WTC11 (cell line): ENCODE measurements around the gene CCL17.

Experiments used
- ATF2 ChIP-seq: sonication (generic); formaldehyde crosslinking; IDR thresholded peaks from 2 replicates; pipeline ENCODE4 v1.8.1; 2022; ENCODE audit warnings: low read depth, missing genetic modification reagents, borderline replicate concordance
- ATF3 ChIP-seq: sonication (generic); formaldehyde crosslinking; conservative IDR thresholded peaks from 2 replicates; pipeline ENCODE4 v1.8.1; 2022; ENCODE audit warnings: mild to moderate bottlenecking, missing genetic modification reagents
- CREB1 ChIP-seq: sonication (generic); formaldehyde crosslinking; IDR thresholded peaks from 2 replicates; pipeline ENCODE4 v1.8.0; 2023; ENCODE audit warnings: mild to moderate bottlenecking, missing genetic modification reagents
- CREM ChIP-seq: sonication (generic); formaldehyde crosslinking; IDR thresholded peaks from 2 replicates; pipeline ENCODE4 v1.8.1; 2022; ENCODE audit warnings: mild to moderate bottlenecking, missing genetic modification reagents, moderate library complexity
- CTCF ChIP-seq: fragments of 200-600 bp; IDR thresholded peaks from 2 replicates; pipeline ENCODE4 v1.8.0; 2022; ENCODE audit warnings: antibody characterized with exemption
- ETV6 ChIP-seq: sonication (generic); formaldehyde crosslinking; IDR thresholded peaks from 2 replicates; pipeline ENCODE4 v1.8.1; 2022; ENCODE audit warnings: mild to moderate bottlenecking, missing genetic modification reagents
- SMAD4 ChIP-seq: sonication (generic); formaldehyde crosslinking; IDR thresholded peaks from 2 replicates; pipeline ENCODE4 v1.8.0; 2022; ENCODE audit warnings: mild to moderate bottlenecking, missing genetic modification reagents
- TCF7 ChIP-seq: sonication (generic); formaldehyde crosslinking; IDR thresholded peaks from 2 replicates; pipeline ENCODE4 v1.8.0; 2022; ENCODE audit warnings: mild to moderate bottlenecking, low read depth, missing genetic modification reagents, moderate library complexity
- TEAD4 ChIP-seq: sonication (generic); formaldehyde crosslinking; IDR thresholded peaks from 2 replicates; pipeline ENCODE4 v1.8.0; 2022; ENCODE audit warnings: mild to moderate bottlenecking, missing genetic modification reagents
- ZNF138 ChIP-seq: sonication (generic); formaldehyde crosslinking; conservative IDR thresholded peaks from 2 replicates; pipeline ENCODE4 v1.8.1; 2022; ENCODE audit warnings: mild to moderate bottlenecking, moderate library complexity, missing genetic modification reagents
- ZNF281 ChIP-seq: sonication (generic); formaldehyde crosslinking; IDR thresholded peaks from 2 replicates; pipeline ENCODE4 v1.8.0; 2023; ENCODE audit warnings: mild to moderate bottlenecking, missing genetic modification reagents

GRCh38 chr16:57430955-57431354 is 26.4 kb downstream of the CCL17 start:
- no peak for TF ChIP-seq TEAD4 (CRISPR knock-in tag)
- TF ChIP-seq TCF7 (CRISPR knock-in tag), result no peak
- no peak for TF ChIP-seq CTCF
- no peak for TF ChIP-seq CREM (CRISPR knock-in tag)
- no peak for TF ChIP-seq ATF3
- no peak for TF ChIP-seq ETV6 (CRISPR knock-in tag)
- no peak for TF ChIP-seq CREB1 (CRISPR knock-in tag)
- TF ChIP-seq ZNF281, result no peak
- no peak for TF ChIP-seq SMAD4
- no peak for TF ChIP-seq ATF2 (CRISPR knock-in tag)
- no peak for TF ChIP-seq ZNF138 (CRISPR knock-in tag)
